ENCODE data around the gene ACTMAP. TPM values are rescaled to one million over a fixed set of nuclear protein-coding genes. Genes with fewer than 3 reads are reported as not detected.
"Not testable (repeated sequence)": the region's sequence is repeated elsewhere in the genome, so short reads cannot be mapped to it uniquely, and the experiment has no call there.

ACTMAP gene
- total RNA-seq, 1 donor from 2014 or later = 0.31 TPM

- no peak for DNase-seq
Observed at GRCh38 chr19:40776364-40776763, 26.1 kb upstream of the ACTMAP start.

DNA sequence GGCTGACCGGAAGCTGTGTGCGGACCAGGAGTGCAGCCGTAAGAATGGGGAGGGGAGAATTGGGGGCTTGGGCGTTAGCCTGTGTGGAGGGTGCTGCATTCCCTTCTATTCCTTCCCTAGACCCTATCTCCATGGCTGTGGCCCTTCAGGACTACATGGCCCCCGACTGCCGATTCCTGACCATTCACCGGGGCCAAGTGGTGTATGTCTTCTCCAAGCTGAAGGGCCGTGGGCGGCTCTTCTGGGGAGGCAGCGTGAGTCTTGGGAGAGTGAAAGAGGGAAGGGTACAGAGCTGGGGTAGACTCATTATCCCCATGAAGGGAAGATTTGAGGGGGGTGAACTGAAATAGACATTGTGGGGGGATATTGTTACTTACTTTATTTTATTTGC lies 25.4 kb upstream of the ACTMAP start:
- DNase-seq = no peak

- DNase-seq = no peak
Observed at GRCh38 chr19:40774916-40775631, 24.8 kb upstream of the ACTMAP start, which contains the start of gene MIA. Gene MIA, plus strand, starts transcription at chr19:40775521. Its CDS starts 22 bp downstream, at chr19:40775543.

- DNase-seq = not testable (repeated sequence)
Observed at GRCh38 chr19:40771101-40771862, 21.0 kb upstream of the ACTMAP start.

DNA sequence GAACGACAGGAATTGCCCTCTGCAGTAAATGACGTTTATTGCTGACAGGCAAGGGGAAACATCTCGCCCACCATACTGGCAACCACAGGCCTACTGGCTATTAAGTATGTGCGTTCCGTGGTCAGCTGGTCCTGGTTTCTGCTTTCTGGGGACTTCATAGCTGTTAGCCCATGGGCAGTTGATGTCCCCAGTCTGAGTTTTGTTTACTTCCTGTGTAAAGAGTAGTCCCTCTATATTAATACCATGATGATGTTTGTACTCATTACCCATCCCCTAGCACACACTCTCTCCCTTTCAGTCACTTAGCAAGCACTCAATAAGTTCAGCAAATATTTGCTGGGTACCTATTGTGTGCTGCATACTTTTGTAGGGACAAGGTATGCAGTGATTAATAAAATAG lies 18.6 kb upstream of the ACTMAP start:
- DNase-seq = no peak

DNA sequence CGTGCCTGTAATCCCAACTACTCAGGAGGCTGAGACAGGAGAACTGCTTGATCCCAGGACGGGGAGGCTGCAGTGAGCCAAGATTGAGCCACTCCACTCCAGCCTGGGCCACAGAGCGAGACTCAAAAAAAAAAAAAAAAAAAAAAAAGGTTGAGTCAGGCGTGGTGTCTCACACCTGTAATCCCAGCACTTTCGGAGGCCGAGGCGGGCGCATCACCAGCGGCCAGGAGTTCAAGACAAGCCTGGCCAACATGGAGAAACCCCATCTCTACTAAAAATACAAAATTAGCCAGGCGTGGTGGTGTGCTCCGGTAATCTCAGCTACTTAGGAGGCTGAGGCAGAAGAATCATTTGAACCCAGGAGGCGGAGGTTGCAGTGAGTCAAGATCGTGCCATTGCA lies 16.1 kb upstream of the ACTMAP start:
- DNase-seq = not testable (repeated sequence)

- DNase-seq = no peak
Observed at GRCh38 chr19:40763963-40764362, 13.7 kb upstream of the ACTMAP start.

DNA sequence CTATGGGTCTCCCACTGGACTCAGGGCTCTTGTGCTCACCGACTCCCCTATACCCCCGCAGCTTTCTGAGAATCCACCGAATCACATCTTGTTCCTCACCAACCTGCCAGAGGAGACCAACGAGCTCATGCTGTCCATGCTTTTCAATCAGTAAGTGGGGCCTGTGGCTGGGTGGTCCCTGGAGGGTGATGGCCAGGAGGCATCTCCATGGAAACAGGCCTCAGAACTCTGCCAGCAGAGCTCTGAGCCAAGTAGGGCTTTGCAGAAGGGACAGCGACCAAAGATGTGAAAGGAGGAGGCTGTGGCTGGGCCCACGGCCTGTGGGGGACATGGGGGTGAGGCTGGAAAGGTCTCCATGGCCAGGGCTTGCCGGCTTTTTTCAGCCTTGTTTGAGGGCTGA lies 13.2 kb upstream of the ACTMAP start:
- DNase-seq = no peak

DNA sequence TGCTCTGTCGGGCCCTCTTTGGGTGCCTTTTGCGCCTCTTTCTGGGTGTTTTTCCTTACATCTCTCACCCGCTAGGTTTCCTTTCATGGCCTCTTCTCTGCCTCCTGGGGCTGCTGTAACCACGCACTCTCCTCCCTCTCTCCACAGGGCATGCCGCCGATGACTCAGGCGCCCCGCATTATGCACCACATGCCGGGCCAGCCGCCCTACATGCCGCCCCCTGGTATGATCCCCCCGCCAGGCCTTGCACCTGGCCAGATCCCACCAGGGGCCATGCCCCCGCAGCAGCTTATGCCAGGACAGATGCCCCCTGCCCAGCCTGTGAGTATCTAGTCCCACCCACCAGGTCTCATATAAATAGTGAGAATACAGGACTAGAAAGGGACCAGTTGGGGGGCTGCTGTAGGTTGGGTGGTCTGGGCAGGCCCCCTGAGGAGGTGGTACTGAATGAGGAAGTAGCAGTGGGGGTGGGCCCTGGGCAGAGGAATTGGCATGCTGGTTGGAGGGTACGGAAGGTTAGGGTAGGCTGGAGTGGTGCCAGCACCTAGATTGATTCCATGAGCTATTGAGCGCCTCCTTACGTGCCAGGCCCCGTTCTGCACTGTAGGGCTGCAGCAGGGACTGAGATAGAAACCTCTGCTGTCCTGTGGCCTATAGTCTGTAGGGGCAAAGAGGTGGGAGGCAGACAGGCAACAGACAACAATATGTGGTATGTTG lies 12.6 kb upstream of the ACTMAP start:
- no peak for DNase-seq

DNA sequence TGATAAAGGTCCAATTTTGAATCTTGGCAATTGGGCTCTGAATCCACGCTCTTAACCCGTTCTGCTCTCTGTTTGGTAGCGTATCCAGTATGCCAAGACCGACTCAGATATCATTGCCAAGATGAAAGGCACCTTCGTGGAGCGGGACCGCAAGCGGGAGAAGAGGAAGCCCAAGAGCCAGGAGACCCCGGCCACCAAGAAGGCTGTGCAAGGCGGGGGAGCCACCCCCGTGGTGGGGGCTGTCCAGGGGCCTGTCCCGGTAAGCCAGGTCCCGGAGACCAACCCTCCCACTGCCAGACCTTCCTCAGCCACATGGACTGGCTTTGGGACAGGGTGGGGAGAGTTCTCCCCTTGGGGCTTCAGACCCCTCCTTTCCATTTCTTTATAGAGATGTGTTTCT lies 9.1 kb upstream of the ACTMAP start:
- DNase-seq = no peak

- DNase-seq = no peak
Observed at GRCh38 chr19:40758491-40758890, 8.2 kb upstream of the ACTMAP start.

- no peak for DNase-seq
Observed at GRCh38 chr19:40756502-40757110, 6.3 kb upstream of the ACTMAP start.

DNA sequence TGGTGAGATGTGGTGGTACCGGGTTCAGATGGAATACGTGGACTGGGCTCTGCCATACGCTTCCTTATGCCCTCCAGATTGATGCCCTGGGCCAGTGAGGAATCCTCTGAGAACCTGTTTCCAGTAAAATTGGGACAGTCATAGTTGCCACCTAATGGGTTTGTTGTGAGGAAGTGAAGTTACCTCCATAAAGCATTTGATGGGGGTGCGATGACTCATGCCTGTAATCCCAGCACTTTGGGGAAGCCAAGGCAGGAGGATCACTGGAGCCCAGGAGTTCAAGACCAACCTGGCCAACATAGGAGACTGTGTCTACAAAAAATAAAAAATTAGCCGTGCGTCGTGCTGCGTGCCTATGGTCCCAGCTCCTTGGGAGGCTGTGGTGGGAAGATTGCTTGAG lies 5.5 kb upstream of the ACTMAP start:
- DNase-seq = no peak

DNA sequence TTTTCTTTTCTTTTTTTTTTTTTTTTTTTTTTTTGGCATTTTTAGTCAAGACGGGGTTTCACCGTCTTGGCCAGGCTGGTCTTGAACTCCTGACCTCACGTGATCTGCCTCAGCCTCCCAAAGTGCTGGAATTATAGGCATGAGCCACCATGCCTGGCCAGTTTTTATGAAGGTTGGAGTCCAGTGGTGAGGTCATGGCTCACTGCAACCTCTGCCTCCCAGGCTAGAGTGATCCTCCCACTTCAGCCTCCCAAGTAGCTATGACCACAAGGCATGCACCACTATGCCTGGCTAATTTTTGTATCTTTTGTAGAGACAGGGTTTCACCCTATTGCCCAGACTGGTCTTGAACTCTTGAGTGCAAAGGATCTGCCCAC lies 5.0 kb upstream of the ACTMAP start:
- DNase-seq = no peak

DNA sequence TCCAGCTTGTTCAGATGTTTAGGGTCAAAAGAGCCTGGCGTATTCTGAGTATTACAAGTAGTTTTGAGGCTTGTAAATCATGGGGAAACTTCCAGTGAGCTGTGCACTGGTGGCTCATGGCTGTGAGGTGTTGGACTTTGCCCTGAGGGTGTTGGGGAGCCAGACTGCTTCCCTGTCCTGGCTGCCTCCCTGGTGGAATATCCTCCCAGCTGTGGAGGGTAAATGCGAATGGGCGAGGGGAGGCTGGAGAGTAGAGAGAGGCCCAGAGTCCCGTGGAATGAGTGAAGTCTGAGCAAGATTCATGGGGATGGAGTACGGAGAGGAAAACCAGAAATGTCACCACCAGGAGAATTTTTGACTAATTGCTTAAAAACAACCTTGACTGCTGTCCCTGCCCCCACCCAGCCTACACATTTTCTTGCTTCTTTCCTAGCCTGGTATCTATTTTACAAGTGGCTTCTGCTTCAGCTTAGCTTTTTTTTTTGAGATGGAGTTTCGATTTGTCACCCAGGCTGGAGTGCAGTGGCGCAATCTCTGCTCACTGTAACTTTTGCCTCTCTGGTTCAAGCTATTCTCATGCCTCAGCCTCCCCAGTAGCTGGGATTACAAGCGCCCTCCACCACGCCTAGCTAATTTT lies 4.5 kb upstream of the ACTMAP start:
- DNase-seq = no peak

GRCh38 chr19:40752257-40752781 lies 2.0 kb upstream of the ACTMAP start:
- no peak for DNase-seq

DNA sequence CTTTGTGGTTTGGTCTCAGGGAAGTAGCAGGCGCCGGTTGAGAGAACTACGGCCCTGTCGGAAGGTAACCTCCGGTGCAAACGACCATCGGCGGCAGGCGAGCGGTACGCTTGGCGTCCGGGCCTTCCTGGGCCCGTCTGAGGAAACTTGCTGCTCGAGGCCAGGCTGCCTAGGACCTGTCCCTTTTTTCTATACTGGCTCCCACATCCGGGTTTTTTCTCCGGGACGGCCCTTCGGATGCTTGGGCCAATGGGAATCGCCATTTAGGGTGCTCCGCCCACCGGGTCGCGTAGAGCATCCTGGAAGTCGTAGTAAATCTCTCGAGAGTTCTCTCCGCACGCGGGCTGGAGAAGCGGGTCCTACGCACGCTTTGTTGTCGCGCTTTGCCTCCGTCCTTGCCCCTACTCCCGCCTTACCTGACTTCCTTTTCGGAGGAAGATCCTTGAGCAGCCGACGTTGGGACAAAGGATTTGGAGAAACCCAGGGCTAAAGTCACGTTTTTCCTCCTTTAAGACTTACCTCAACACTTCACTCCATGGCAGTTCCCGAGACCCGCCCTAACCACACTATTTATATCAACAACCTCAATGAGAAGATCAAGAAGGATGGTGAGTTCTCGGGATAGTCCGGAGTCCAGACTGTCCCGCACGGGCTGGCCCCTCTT lies 729 bp upstream of the ACTMAP start, which contains the start of gene SNRPA:
TSS of gene SNRPA (plus strand) at position 330 of the 664 bp plus-strand sequence. CDS start at position 536, 206 bp downstream.
- DNase-seq = peak; percentile 98

- no peak for DNase-seq
Observed at GRCh38 chr19:40747536-40747935, 2.7 kb downstream of the ACTMAP start.

DNA sequence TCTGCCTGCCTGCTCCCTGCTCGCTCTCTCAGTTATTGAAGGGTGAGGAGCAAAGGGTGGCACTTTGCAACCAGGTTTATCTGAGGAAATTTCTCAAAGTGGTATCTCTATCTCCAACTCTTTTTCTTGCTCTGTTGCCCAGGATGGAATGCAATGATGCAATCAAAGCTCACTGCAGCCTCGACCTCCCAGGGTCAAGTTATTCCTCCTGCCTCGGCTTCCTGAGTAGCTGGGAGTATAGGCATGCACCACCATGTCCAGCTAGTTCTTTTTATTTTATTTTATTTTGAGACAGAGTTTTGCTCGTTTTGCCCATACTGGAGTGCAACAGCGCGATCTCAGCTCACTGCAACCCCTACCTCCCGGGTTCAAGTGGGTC lies 4.9 kb downstream of the ACTMAP start:
- DNase-seq = no peak

GRCh38 chr19:40744554-40745401 lies 5.5 kb downstream of the ACTMAP start:
- DNase-seq = no peak

Measured in occipital lobe (tissue), 2 donors.